ENCODE data around the gene CHGA. TPM values are rescaled to one million over a fixed set of nuclear protein-coding genes. Genes with fewer than 3 reads are reported as not detected.

The CHGA gene
- total and polyA plus RNA-seq, 2 donors from 2014 or later: 0.38 to 6.6 TPM

DNA sequence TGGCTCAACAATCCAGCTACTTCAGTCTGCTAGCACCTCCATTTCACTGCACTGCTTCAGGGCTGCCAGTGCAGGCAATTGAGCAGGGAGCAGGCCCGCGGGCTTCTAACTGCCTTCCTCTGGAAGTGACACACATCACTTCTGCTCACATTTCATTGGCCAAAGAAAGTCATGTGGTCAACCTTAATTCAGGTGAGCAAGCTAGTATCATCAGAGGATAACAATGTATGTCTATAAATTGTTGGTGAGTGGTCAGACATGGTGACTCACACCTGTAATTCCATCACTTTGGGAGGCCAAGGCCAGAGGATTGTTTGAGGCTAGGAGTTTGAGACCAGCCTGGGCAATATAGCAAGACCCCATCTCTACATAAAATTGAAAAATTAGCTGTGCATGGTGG, 22.3 kb upstream of the CHGA start:
- no peaks in the 10 kb centered on the region for H3K4me1 ChIP-seq (ENCODE audit: control insufficient read depth in 2 of 3, insufficient read depth in 2 of 3, low read depth in 1 of 3, low read length in 3 of 3)
- no peak for DNase-seq
- intact Hi-C loops (cut with DNase I): no loop called here
- no peaks in the 10 kb centered on the region for H3K9me3 ChIP-seq (ENCODE audit: control insufficient read depth in 2 of 3, insufficient read depth in 1 of 3, low read length in 3 of 3)
- H3K9ac ChIP-seq (ENCODE audit: low read length in 3 of 3): no peak overlapping the region
- TF ChIP-seq, protein P1, sequence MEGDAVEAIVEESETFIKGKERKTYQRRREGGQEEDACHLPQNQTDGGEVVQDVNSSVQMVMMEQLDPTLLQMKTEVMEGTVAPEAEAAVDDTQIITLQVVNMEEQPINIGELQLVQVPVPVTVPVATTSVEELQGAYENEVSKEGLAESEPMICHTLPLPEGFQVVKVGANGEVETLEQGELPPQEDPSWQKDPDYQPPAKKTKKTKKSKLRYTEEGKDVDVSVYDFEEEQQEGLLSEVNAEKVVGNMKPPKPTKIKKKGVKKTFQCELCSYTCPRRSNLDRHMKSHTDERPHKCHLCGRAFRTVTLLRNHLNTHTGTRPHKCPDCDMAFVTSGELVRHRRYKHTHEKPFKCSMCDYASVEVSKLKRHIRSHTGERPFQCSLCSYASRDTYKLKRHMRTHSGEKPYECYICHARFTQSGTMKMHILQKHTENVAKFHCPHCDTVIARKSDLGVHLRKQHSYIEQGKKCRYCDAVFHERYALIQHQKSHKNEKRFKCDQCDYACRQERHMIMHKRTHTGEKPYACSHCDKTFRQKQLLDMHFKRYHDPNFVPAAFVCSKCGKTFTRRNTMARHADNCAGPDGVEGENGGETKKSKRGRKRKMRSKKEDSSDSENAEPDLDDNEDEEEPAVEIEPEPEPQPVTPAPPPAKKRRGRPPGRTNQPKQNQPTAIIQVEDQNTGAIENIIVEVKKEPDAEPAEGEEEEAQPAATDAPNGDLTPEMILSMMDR (IDR thresholded peaks at IDR 0.05; ENCODE audit: borderline replicate concordance, extremely low read depth, insufficient read depth): no peak
- no peak overlapping the region for H3K27ac ChIP-seq (ENCODE audit: low read depth in 2 of 2, low read length in 2 of 2)
- FAIRE-seq: no peak
- no peak overlapping the region for H3K4me3 ChIP-seq (ENCODE audit: low read length in 3 of 3)
- no peaks in the 10 kb centered on the region for H3K27me3 ChIP-seq (ENCODE audit: control insufficient read depth, insufficient read depth, low read length)
- H3K36me3 ChIP-seq (ENCODE audit: control insufficient read depth in 2 of 3, insufficient read depth in 3 of 3, low read length in 3 of 3): no peaks in the 10 kb centered on the region

- H3K36me3 ChIP-seq (ENCODE audit: control insufficient read depth in 2 of 3, insufficient read depth in 3 of 3, low read length in 3 of 3): no peaks in the 10 kb centered on the region
- H3K27me3 ChIP-seq (ENCODE audit: control insufficient read depth, insufficient read depth, low read length): no peaks in the 10 kb centered on the region
- H3K4me1 ChIP-seq (ENCODE audit: control insufficient read depth in 2 of 3, insufficient read depth in 2 of 3, low read depth in 1 of 3, low read length in 3 of 3): no peaks in the 10 kb centered on the region
- intact Hi-C loops (cut with DNase I): no loop called here
- H3K9me3 ChIP-seq (ENCODE audit: control insufficient read depth in 2 of 3, insufficient read depth in 1 of 3, low read length in 3 of 3): no peaks in the 10 kb centered on the region
- H3K4me3 ChIP-seq (ENCODE audit: low read length in 3 of 3): no peak overlapping the region
- TF ChIP-seq, protein P1 (IDR thresholded peaks at IDR 0.05; ENCODE audit: borderline replicate concordance, extremely low read depth, insufficient read depth): no peak
- DNase-seq (no peak), FAIRE-seq (no peak)
- no peak overlapping the region for H3K9ac ChIP-seq (ENCODE audit: low read length in 3 of 3)
- H3K27ac ChIP-seq (ENCODE audit: low read depth in 2 of 2, low read length in 2 of 2): no peak overlapping the region
Measured at GRCh38 chr14:92902191-92902590, 20.8 kb upstream of the CHGA start.

- H3K27me3 ChIP-seq (ENCODE audit: control insufficient read depth, insufficient read depth, low read length): no peaks in the 10 kb centered on the region
- TF ChIP-seq, protein P1 (IDR thresholded peaks at IDR 0.05; ENCODE audit: borderline replicate concordance, extremely low read depth, insufficient read depth): no peak
- H3K4me1 ChIP-seq (ENCODE audit: control insufficient read depth in 2 of 3, insufficient read depth in 2 of 3, low read depth in 1 of 3, low read length in 3 of 3): no peaks in the 10 kb centered on the region
- no peak for FAIRE-seq
- no peaks in the 10 kb centered on the region for H3K36me3 ChIP-seq (ENCODE audit: control insufficient read depth in 2 of 3, insufficient read depth in 3 of 3, low read length in 3 of 3)
- H3K27ac ChIP-seq (ENCODE audit: low read depth in 2 of 2, low read length in 2 of 2): no peak overlapping the region
- no peak overlapping the region for H3K9ac ChIP-seq (ENCODE audit: low read length in 3 of 3)
- intact Hi-C loops (cut with DNase I): no loop called here
- H3K4me3 ChIP-seq (ENCODE audit: low read length in 3 of 3): no peak overlapping the region
- no peaks in the 10 kb centered on the region for H3K9me3 ChIP-seq (ENCODE audit: control insufficient read depth in 2 of 3, insufficient read depth in 1 of 3, low read length in 3 of 3)
- peak in 1 of 5 donors; percentile 6 for DNase-seq
Measured at GRCh38 chr14:92902726-92903125, 20.2 kb upstream of the CHGA start.

GRCh38 chr14:92903359-92903758, 19.6 kb upstream of the CHGA start:
- TF ChIP-seq, protein P1 (IDR thresholded peaks at IDR 0.05; ENCODE audit: borderline replicate concordance, extremely low read depth, insufficient read depth): no peak
- Histone ChIP-seq H3K9ac (ENCODE audit: low read length in 3 of 3) (no peak overlapping the region), H3K4me1 (ENCODE audit: control insufficient read depth in 2 of 3, insufficient read depth in 2 of 3, low read depth in 1 of 3, low read length in 3 of 3) (no peaks in the 10 kb centered on the region), H3K9me3 (ENCODE audit: control insufficient read depth in 2 of 3, insufficient read depth in 1 of 3, low read length in 3 of 3) (no peaks in the 10 kb centered on the region), H3K27ac (ENCODE audit: low read depth in 2 of 2, low read length in 2 of 2) (no peak overlapping the region), H3K36me3 (ENCODE audit: control insufficient read depth in 2 of 3, insufficient read depth in 3 of 3, low read length in 3 of 3) (no peaks in the 10 kb centered on the region), H3K27me3 (ENCODE audit: control insufficient read depth, insufficient read depth, low read length) (no peaks in the 10 kb centered on the region), H3K4me3 (ENCODE audit: low read length in 3 of 3) (no peak overlapping the region)
- intact Hi-C loops (cut with DNase I): no loop called here
- FAIRE-seq (no peak), DNase-seq (no peak)
